Measurements from ENCODE around the gene COX10.
A peak's percentile ranks its signal among the peaks of the same experiment; 100 is the strongest.
"Not testable (repeated sequence)": the region's sequence is repeated elsewhere in the genome, so short reads cannot be mapped to it uniquely, and the experiment has no call there.

The COX10 gene

DNA sequence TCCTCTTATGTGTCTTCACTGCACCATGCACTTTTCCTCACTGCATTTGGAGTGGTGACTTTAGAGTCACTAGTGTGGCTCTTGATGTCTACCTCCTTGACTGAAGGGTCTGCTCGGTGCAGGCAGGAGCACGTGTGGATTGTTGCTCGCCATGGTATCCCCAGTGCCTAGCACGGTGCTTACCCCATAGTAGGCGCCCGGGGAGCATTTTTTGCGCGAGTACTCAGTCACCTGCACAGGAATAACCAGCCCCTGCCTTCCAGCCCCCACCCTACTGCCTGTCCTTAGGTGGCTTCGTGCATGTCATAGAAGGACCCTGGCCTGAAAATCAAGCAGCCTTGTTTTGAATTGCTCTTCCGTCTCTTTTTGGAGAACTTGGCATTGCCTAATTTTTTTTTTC is 136.1 kb downstream of the COX10 start:
- DNase-seq (ENCODE audit: low read depth) = no peak

DNA sequence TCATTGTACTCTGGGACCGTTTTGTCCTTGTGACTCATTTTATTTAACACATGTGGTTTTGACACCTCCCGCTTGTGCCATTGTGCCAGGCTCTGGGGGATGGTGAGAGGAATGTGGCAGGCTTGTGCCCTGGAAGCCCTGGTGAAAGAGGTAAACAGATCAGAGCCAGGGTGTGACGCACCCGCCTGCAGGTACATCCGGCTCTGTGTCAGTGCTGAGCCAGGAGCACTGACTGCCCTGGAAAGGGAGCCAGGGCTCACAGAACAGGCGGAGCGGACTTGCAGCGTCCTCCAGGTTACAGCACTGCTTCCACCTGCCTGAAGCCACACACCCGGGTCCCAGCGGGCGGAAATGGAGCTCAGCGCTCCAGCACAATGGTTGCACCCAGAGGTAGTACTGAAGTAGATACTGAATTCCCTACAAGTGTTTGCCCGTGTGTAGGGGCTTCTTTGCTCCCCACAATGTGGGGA is 136.7 kb downstream of the COX10 start:
- peak; percentile 40 for DNase-seq (ENCODE audit: low read depth)

DNA sequence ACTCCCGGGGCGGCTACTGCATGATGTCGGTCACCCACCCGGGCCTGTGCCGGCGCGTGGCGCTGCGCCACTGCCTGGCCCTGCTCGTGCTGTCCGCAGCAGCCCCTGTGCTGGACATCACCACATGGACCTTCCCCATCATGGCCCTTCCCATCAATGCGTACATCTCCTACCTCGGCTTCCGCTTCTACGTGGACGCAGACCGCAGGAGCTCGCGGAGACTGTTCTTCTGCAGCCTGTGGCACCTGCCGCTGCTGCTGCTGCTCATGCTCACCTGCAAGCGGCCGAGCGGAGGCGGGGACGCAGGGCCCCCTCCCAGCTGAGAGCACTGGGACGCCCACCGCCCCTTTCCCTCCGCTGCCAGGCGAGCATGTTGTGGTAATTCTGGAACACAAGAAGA is 137.6 kb downstream of the COX10 start:
- no peak for DNase-seq (ENCODE audit: low read depth)

DNA sequence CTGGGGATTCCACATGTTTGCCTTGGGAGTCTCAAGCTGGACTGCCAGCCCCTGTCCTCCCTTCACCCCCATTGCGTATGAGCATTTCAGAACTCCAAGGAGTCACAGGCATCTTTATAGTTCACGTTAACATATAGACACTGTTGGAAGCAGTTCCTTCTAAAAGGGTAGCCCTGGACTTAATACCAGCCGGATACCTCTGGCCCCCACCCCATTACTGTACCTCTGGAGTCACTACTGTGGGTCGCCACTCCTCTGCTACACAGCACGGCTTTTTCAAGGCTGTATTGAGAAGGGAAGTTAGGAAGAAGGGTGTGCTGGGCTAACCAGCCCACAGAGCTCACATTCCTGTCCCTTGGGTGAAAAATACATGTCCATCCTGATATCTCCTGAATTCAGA is 138.5 kb downstream of the COX10 start:
- DNase-seq (ENCODE audit: low read depth) = no peak

DNA sequence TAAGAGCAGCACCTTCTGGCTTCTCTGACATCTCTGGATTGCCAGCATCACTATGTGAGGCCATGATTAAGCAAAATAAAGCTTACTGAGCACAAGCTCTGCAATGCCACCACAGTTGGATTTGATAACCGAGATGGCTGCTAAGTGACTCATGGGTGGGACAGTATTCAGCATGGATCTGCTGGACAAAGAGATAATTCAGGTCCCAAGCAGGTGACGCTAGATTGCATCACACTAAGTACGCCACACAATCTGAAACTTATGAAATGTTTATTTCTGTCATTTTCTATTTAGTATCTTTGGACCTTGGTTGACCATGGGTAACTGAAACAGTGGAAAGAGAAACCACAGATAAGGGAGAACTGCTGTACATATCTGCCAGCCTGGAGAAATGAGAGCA is 139.9 kb downstream of the COX10 start:
- DNase-seq (ENCODE audit: low read depth) = no peak

DNA sequence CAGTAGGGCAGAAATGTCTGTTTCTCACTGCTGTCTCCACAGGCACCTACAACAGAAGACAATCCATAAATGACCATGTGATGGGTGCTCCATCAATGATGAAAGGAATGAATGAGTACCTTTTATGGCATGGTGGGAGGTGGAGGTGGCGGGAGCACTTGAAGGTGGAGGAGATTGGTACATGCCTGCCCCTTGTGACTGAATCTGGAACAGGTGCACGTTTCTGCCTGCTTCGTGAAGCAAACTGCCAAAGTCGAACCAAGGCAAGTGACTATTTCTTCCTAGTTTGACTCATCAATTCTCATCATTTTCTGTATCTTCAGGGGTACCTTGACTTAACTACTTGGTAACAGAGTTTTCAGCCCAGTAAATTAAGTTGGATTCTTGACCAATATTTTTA is 141.9 kb downstream of the COX10 start:
- DNase-seq (ENCODE audit: low read depth) = no peak

DNA sequence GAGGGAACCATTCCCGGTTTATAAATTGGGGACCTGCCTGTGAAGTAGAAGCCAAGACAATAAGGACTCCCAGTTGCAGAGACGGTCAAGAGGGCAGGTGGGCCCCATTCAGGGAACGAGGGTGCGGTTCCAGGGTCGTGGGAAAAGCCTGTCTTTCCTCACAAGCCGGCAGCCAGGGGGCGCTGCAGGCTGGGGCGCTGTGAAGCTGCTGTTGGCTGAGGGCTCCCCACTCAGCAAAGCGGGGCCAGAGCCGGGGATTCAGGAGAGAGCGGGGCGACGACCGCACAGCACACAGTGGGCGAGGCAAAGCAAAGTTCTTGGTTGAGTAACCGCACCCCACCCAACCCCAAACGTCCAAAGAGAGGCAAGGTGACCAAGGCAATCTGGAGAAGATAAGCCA is 142.5 kb downstream of the COX10 start:
- no peak for DNase-seq (ENCODE audit: low read depth)

DNA sequence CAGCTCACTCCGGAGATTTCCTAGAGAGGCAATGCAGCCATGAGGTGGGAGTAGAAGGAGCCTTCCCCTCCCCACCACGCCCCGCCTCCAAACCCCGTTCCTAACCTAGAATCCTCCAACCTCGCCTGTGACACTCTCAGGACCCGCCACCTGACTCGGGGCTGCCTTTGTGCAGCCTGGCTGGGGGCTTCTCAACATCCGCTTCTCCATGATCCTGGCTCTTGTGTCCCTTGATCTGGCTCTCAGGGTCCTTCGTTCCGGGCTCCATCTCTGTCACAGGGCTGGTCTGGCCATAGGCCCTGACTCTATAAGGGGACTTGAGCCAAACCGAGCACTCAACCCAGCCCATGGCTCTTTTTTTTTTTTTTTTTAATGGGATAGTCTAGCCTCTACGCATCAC is 143.1 kb downstream of the COX10 start:
- no peak for DNase-seq (ENCODE audit: low read depth)

DNA sequence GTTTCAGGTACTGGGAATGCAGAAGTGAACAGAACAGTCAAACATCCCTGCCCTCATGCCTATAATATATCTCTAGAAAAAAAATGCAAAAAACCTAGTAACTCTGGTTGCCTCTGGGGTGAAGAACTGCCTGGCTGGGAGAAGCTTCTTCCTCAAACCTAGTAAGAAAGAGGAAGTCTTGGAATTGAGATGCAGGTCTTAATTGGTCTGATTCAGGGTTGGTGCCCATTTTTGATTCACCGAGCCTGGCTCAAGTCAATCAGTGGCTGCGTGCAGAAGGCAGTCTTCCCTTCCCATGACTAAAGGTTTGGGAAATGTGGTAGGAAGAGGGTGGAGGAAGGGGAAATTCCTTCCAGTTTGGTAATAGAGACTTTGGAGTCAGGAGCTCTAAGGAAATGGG is 145.0 kb downstream of the COX10 start:
- DNase-seq (ENCODE audit: low read depth) = no peak

DNA sequence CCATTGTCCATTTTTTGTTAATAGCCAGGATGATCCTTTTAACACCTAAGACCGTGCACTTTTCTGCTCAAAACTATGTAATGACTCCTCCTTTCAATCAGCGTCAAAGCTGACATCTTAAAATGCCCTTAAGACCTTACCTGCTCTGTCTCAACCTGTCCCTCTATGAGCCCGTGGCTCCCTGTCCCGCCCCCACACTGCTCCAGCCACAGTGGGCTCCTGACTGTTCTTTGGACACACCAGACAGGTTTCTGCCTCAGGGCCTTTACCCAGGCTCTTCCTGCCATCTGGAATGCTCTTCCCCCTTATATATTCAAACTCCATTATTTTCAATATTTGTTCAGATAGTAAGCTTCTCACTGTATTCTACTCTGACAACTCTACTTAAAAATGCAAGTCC is 153.3 kb downstream of the COX10 start:
- DNase-seq (ENCODE audit: low read depth) = no peak

DNA sequence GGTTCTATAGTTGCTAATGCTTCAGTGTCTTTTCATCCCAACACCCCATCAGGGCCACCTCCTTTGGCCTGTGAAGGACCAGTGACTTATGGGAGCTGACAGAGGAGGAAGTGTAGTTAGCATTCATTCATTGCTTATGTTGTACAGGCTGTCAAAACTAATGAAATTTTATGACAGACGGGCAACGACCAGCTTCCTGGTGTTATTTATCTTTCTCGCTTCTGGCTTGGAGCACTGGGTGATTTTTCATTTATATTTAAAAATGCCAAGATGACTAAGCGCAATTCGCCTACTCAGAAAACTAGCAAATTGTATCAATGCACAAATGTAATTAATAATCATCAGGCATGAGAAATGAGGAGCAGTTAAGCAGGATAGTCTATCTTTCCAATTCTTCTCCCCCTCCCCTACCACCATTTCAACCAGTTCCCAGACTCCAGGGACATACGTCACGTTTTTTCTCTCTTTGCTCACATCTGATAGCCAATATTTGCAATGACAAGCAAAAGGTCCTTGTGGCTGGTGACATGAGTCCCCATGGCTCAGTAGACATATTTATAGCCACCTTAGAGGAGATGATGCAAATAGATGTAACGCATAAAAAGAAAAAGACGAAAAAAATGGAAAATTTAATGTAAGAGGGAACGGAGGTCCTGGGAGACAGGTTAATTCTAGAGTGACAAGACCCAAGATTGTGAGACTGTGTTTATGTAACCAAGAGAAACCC is 156.1 kb downstream of the COX10 start:
- DNase-seq (ENCODE audit: low read depth) = no peak

DNA sequence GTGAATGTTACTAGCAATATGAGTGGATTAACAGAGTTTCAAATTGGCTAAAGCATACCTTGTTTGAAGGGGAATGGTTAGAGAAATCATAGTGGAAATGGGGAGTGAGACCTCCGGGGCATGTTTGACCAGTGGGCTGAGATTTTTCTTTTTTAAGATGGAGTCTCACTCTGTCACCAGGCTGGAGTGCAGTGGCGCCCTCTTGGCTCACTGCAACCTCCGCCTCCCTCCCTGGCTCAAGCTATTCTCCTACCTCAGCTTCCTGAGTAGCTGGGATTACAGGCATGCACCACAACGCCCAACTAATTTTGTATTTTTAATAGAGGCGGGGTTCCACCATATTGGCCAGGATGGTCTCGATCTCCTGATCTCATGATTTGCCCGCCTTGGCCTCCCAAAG is 157.7 kb downstream of the COX10 start:
- DNase-seq (ENCODE audit: low read depth) = no peak

DNA sequence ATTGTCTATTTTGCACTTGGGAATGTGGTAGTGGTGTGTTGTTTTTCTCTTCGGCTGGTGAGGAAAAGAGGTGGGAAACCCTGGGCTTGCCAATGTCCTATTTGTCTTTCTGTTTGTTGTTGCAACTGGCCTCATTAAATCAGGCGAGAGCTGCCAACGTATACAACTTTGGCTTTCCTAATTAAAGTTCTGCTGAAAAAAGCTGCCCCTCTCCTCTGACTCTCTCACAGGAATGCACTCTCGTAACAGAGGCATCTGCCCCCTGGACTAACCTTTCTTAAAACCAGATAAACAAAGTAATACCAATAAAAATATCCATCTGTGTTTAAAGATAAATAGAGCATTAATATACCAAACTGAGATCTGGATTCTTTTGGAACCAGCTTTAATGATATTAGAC is 159.6 kb downstream of the COX10 start:
- no peak for DNase-seq (ENCODE audit: low read depth)

DNA sequence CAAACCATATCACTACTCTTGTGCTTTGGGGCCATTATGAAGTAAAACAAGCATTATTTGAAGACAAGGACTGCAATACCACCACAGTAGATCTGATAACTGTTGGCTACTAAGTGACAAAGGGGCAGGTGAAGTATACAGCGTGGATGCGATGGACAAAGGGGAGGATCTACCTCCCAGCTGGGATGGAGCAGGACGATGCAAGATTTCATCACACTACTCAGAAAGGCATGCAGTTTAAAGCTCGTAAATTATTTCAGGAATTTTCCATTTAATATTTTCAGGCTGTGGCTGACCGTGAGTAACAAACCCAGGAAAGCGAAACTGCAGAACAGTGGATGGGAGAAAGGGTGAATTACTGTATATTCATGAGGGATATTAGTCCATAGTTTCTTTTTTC is 161.9 kb downstream of the COX10 start:
- DNase-seq (ENCODE audit: low read depth) = not testable (repeated sequence)

DNA sequence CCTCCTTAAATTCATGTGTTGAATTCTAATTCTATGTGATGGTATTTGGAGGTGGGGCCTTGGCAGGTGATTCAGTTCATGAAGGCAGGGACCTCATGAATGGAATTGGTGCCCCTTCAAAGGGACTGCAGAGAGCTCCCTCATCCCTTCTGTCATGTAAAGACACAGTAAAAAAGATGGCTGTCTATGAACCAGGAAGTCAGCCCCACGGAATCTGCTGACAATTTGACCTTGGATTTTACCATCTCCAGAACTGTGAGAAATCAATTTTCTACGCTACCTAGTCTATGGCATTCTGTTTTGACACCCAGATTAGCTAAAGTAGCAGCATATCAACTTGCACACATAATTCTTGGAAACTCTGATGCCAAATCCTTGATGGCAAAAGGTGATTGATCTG is 165.7 kb downstream of the COX10 start:
- not testable (repeated sequence) for DNase-seq (ENCODE audit: low read depth)

DNA sequence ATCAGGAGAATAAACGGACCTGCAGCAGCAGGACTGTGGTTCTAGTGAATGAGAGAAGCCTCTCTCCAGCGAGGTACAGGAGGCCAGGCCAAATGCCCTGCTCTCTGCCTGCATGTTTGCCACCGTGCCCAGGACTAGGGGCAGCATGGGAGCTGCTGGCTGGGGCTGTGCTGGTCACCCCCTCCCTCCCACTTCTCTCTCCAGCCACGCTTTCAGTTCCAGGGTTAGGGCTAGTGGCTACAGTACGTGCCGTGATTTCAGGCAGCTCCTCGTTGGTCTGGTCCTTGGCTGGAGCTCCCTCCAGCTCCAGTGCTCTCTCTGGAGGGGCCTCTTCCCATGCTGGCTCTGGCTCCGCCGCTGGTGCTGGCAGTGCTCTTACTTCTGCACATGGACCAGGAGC is 166.7 kb downstream of the COX10 start:
- not testable (repeated sequence) for DNase-seq (ENCODE audit: low read depth)

DNA sequence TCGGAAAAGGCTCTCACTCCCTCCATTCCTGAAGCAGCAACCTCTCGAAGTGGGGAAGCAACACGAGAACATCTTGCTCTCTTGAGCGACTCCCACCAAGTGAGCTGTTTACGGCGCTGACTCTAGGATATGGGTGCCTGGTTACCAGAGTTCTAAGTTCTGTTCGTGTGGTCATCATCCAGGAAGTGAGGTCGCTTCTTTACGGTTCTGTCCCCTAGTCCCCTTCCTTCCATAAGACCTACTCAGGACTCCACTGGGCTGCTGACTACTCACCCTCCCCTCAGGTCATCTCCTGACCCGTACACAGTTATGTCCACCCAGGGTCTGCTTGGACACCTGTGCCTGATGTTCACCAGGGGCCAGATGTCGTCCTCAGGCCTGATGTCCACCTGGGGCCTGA is 167.5 kb downstream of the COX10 start, which contains the start of gene CDRT15:
TSS of gene CDRT15 (minus strand) at position 101 of the 400 bp plus-strand sequence. CDS start at position 72, 29 bp downstream.
- DNase-seq (ENCODE audit: low read depth) = not testable (repeated sequence)

DNA sequence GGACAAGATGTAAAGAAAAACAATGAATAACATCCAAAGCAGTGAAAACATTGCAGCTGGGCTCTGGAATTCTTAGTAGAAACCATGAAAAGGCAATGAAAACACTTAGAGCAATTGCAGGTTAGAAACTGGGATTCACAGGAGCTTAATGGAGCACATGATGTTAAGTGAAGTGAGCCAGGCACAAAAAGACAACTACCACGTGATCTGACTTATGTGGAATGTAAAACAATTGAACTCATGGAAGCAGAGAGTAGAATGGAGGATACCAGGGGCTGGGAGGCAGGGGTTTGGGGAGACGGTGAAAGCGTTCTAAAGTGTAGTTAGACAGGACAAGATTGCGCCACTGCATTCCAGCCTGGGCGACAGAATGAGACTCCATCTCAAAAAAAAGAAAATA is 170.0 kb downstream of the COX10 start:
- DNase-seq (ENCODE audit: low read depth) = not testable (repeated sequence)

DNA sequence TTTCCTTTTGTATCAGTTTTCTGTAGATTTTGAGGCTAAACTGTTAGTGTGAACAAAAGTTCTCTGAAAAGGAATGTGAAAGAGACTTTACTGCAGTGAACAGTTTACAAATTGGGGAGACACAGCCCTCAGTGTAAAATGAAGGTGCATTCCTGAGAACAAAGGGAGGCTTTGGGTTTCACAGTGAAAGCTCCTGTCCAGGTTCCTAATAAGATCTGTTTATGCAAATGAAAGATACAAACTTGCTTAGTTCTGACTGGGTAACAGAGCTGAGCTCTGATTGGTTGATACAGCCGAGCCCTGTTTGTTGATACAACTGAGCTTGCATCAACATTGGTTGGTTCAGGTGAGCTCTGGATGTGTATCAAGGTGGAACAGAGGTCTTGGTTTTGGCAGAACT is 175.7 kb downstream of the COX10 start:
- DNase-seq (ENCODE audit: low read depth) = no peak

DNA sequence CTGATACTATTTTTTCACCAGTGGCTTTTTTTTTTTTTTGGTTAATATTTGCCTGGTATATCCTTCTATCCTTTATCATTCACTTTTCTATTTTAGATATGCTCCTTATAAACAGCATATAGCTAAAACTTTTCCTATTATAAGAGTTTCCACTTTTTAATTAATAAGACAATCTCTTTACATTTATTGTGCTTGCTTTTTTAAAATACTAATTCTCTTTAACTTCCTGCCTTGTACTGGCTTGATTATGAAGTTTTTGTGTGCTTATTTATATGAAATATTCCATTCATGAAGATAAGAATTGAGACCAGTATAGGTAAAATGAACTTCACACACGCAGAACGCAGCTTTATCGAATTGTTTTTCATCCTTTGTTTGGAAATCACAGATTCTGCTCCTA is 176.3 kb downstream of the COX10 start:
- no peak for DNase-seq (ENCODE audit: low read depth)

All from stimulated activated CD8-positive, alpha-beta memory T cell treated with anti-CD3 and anti-CD28 coated beads, Interleukin-15, amount 100 ng/mL, for 1 hour (primary cell).